ENCODE data around the gene GJA5. TPM values are rescaled to one million over a fixed set of nuclear protein-coding genes. Genes with fewer than 3 reads are reported as not detected.

Gene GJA5
- total RNA-seq, 1 experiment from 2014 or later, result 1.1 TPM

DNA sequence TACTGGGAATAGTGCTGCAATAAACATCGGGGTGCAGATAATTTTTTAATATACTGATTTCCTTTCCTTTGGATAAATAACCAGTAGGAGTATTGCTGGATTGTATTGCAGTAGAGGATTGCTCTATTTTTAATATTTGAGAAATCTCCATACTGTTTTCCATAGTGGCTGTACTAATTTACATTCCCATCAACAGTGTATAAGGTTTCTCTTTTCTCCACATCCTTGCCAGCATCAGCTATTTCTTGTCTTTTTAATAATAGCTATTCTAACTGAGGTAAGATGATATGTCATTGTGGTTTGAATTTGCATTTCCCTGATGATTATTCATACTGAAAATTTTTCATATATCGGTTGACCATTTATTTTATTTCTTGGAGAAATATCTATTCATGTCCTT is 31.1 kb downstream of the GJA5 start:
- ATAC-seq (no peak), DNase-seq (no peak)
- Histone ChIP-seq H3K9me3 (ENCODE audit: low read length) (no peaks in the 10 kb centered on the region), H3K79me2 (ENCODE audit: low read length) (no peaks in the 10 kb centered on the region), H3K9ac (ENCODE audit: low read length) (no peak overlapping the region), H3K27me3 (ENCODE audit: low read length) (no peaks in the 10 kb centered on the region), H3K36me3 (ENCODE audit: low read depth, low read length) (no peaks in the 10 kb centered on the region), H3K9me2 (replicated peaks; ENCODE audit: low read length) (no peaks in the 10 kb centered on the region), H3K4me1 (ENCODE audit: insufficient read depth, low read length) (peaks cover 3% of the 10 kb centered on the region; the same call in 1 of the 2 replicates), H3K4me3 (ENCODE audit: low read length) (no peak overlapping the region), H3K4me2 (ENCODE audit: low read length) (no peak overlapping the region), H3K27ac (ENCODE audit: low read length) (no peak overlapping the region), H3F3A (ENCODE audit: low read length, unreplicated experiment) (no peaks in the 10 kb centered on the region), H4K20me1 (ENCODE audit: low read length) (no peaks in the 10 kb centered on the region), H2AFZ (ENCODE audit: low read length) (no peak overlapping the region)
- POLR2A ChIA-PET (ENCODE audit: unreplicated experiment), result no interaction called here
- CTCF ChIA-PET, result no interaction called here
- intact Hi-C loops (cut with micrococcal nuclease), result no loop called here
- TF ChIP-seq EZH2phosphoT487 (IDR thresholded peaks at IDR 0.05; ENCODE audit: borderline replicate concordance, low read length) (no peak), EZH2 (IDR thresholded peaks at IDR 0.05; ENCODE audit: low read length, unreplicated experiment) (no peak)
- TF ChIP-seq, protein P1, sequence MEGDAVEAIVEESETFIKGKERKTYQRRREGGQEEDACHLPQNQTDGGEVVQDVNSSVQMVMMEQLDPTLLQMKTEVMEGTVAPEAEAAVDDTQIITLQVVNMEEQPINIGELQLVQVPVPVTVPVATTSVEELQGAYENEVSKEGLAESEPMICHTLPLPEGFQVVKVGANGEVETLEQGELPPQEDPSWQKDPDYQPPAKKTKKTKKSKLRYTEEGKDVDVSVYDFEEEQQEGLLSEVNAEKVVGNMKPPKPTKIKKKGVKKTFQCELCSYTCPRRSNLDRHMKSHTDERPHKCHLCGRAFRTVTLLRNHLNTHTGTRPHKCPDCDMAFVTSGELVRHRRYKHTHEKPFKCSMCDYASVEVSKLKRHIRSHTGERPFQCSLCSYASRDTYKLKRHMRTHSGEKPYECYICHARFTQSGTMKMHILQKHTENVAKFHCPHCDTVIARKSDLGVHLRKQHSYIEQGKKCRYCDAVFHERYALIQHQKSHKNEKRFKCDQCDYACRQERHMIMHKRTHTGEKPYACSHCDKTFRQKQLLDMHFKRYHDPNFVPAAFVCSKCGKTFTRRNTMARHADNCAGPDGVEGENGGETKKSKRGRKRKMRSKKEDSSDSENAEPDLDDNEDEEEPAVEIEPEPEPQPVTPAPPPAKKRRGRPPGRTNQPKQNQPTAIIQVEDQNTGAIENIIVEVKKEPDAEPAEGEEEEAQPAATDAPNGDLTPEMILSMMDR (conservative IDR thresholded peaks at IDR 0.05; ENCODE audit: low read depth, low read length), result no peak
- no TSS peak for BruUV-seq (replicated peaks)

DNA sequence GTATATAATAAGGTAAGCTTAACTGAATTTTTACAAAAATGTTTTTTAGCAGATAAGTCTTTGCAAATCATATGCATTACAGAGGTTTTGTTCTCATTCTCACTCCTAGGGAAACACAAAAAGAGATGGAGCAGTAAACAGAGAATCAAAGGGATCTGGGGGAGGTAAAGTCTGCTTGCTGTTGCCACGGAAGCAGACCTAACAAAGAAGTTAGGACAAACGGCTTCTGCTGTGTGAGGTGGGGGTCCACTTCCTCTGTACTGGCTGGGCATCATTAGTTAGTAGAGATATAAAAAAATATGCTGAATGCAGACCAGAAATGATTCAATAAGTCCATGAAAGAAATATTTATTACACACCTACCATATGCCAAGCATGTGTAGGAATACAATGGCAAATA is 34.2 kb downstream of the GJA5 start:
- Histone ChIP-seq H2AFZ (ENCODE audit: low read length) (no peak overlapping the region), H4K20me1 (ENCODE audit: low read length) (no peaks in the 10 kb centered on the region), H3F3A (ENCODE audit: low read length, unreplicated experiment) (no peaks in the 10 kb centered on the region), H3K27ac (ENCODE audit: low read length) (no peak overlapping the region), H3K9me2 (replicated peaks; ENCODE audit: low read length) (no peaks in the 10 kb centered on the region), H3K9ac (ENCODE audit: low read length) (no peak overlapping the region), H3K9me3 (ENCODE audit: low read length) (no peaks in the 10 kb centered on the region), H3K36me3 (ENCODE audit: low read depth, low read length) (no peaks in the 10 kb centered on the region), H3K27me3 (ENCODE audit: low read length) (no peaks in the 10 kb centered on the region), H3K4me1 (ENCODE audit: insufficient read depth, low read length) (peaks cover 10% of the 10 kb centered on the region), H3K4me3 (ENCODE audit: low read length) (no peak overlapping the region), H3K4me2 (ENCODE audit: low read length) (no peak overlapping the region), H3K79me2 (ENCODE audit: low read length) (no peaks in the 10 kb centered on the region)
- TF ChIP-seq, protein P1 (conservative IDR thresholded peaks at IDR 0.05; ENCODE audit: low read depth, low read length), result no peak
- TF ChIP-seq EZH2 (IDR thresholded peaks at IDR 0.05; ENCODE audit: low read length, unreplicated experiment), result no peak
- TF ChIP-seq EZH2phosphoT487 (IDR thresholded peaks at IDR 0.05; ENCODE audit: borderline replicate concordance, low read length), result no peak
- ChIA-PET CTCF (no interaction called here), POLR2A (ENCODE audit: unreplicated experiment) (no interaction called here)
- no TSS peak for BruUV-seq (replicated peaks)
- no peak for ATAC-seq
- DNase-seq, result no peak
- intact Hi-C loops (cut with micrococcal nuclease), result no loop called here

DNA sequence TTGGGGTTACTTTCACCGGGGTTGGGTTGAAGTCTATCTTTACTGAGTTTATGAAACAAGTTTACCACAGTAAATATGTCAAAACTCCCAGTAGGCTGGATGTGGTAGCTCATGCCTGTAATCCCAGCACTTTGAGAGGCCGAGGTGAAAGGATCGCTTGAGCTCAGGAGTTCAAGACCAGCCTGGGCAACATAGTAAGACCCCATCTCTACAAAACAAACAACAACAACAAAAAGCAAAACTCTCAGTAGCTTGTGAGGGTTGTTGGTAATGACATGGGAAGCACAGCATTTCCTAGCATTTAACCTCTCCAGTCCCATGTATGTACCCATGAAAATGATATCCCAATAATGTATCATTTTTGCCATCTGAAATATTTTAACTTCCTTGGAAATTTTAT is 34.7 kb downstream of the GJA5 start:
- Histone ChIP-seq H3K4me2 (ENCODE audit: low read length) (no peak overlapping the region), H3F3A (ENCODE audit: low read length, unreplicated experiment) (no peaks in the 10 kb centered on the region), H2AFZ (ENCODE audit: low read length) (no peak overlapping the region), H3K79me2 (ENCODE audit: low read length) (no peaks in the 10 kb centered on the region), H3K4me1 (ENCODE audit: insufficient read depth, low read length) (peaks cover 10% of the 10 kb centered on the region), H3K36me3 (ENCODE audit: low read depth, low read length) (no peaks in the 10 kb centered on the region), H3K27ac (ENCODE audit: low read length) (no peak overlapping the region), H3K9me2 (replicated peaks; ENCODE audit: low read length) (no peaks in the 10 kb centered on the region), H3K27me3 (ENCODE audit: low read length) (no peaks in the 10 kb centered on the region), H3K4me3 (ENCODE audit: low read length) (no peak overlapping the region), H4K20me1 (ENCODE audit: low read length) (no peaks in the 10 kb centered on the region), H3K9me3 (ENCODE audit: low read length) (no peaks in the 10 kb centered on the region), H3K9ac (ENCODE audit: low read length) (no peak overlapping the region)
- no TSS peak for BruUV-seq (replicated peaks)
- POLR2A ChIA-PET (ENCODE audit: unreplicated experiment), result no interaction called here
- CTCF ChIA-PET, result interaction anchor here (0.6 kb wide), 1 partner anchor 60 kb away, joined by 4 read pairs; no protein-coding TSS in a partner anchor
- intact Hi-C loops (cut with micrococcal nuclease), result loop anchor here (2.0 kb wide), 1 partner anchor 31 kb away; no protein-coding TSS in a partner anchor
- TF ChIP-seq, protein P1 (conservative IDR thresholded peaks at IDR 0.05; ENCODE audit: low read depth, low read length), result no peak
- TF ChIP-seq EZH2 (IDR thresholded peaks at IDR 0.05; ENCODE audit: low read length, unreplicated experiment) (no peak), EZH2phosphoT487 (IDR thresholded peaks at IDR 0.05; ENCODE audit: borderline replicate concordance, low read length) (no peak)
- DNase-seq, result no peak
- no peak for ATAC-seq
